ENCODE data around the gene DOCK4.

DOCK4 gene

GRCh38 chr7:111708072-111708471 lies 498.1 kb downstream of the DOCK4 start:
- DNase-seq, result no peak

GRCh38 chr7:111705807-111706206 lies 500.4 kb downstream of the DOCK4 start:
- DNase-seq, result no peak

GRCh38 chr7:111697771-111698170 lies 508.4 kb downstream of the DOCK4 start:
- no peak for DNase-seq

- DNase-seq, result no peak
These were observed 511.8 kb downstream of the DOCK4 start for GRCh38 chr7:111694376-111694775.

- no peak for DNase-seq
These were observed 515.7 kb downstream of the DOCK4 start for GRCh38 chr7:111690364-111691111.

- DNase-seq, result no peak
These were observed 520.9 kb downstream of the DOCK4 start for GRCh38 chr7:111685349-111685748.

- DNase-seq, result no peak
These were observed 523.4 kb downstream of the DOCK4 start for GRCh38 chr7:111682588-111683340.

- no peak for DNase-seq
These were observed 525.0 kb downstream of the DOCK4 start for GRCh38 chr7:111681242-111681641.

GRCh38 chr7:111678986-111679385 lies 527.2 kb downstream of the DOCK4 start:
- DNase-seq, result no peak

GRCh38 chr7:111678281-111678680 lies 527.9 kb downstream of the DOCK4 start:
- DNase-seq, result no peak

- no peak for DNase-seq
These were observed 528.4 kb downstream of the DOCK4 start for GRCh38 chr7:111677848-111678247.

GRCh38 chr7:111676811-111677210 lies 529.4 kb downstream of the DOCK4 start:
- DNase-seq, result no peak

Measured in RPMI8226 (cell line).